ENCODE results near the gene LY6G6F.

DNA sequence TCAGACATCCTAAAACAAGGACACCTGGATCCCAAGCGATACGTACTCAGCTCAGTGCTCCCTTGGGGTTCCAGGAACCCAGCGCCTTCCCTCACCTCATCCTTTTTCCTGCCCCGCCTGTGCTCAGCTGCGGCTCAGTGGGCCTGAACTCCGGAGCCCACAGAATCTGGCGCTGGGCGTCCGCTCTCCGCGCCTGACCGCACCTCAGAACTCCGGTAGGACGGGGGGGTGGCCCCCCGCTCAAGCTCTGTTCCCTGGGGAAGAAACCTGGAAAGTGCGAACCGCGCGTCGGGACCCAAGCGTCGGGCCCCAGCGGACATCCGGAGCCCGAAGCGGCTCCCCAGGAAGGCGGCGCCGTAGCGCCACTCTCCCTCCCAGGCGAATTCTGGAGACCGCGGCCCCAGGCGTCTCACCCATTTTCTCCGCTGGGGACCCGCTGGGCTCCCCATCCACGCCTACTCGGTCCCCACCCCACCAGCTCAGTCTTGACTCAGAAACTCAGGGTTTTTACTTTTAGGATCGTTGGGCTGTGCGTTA lies 25.5 kb upstream of the LY6G6F start:
- TF ChIP-seq TCF12 (IDR thresholded peaks at IDR 0.05) (no peak), FOXM1 (IDR thresholded peaks at IDR 0.05; ENCODE audit: low read depth) (no peak), FOSL2 (IDR thresholded peaks at IDR 0.05; ENCODE audit: borderline replicate concordance, low read depth) (no peak), POLR2AphosphoS5 (IDR thresholded peaks at IDR 0.05; ENCODE audit: low read depth, low read length) (no peak)
- TF ChIP-seq, protein P1, sequence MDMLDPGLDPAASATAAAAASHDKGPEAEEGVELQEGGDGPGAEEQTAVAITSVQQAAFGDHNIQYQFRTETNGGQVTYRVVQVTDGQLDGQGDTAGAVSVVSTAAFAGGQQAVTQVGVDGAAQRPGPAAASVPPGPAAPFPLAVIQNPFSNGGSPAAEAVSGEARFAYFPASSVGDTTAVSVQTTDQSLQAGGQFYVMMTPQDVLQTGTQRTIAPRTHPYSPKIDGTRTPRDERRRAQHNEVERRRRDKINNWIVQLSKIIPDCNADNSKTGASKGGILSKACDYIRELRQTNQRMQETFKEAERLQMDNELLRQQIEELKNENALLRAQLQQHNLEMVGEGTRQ (IDR thresholded peaks at IDR 0.05; ENCODE audit: borderline replicate concordance, low read depth, low read length), result no peak
